ENCODE data around the gene LAMA4.
"Not testable (repeated sequence)": the region's sequence is repeated elsewhere in the genome, so short reads cannot be mapped to it uniquely, and the experiment has no call there.

Gene LAMA4

GRCh38 chr6:112206110-112206458 lies 48.3 kb downstream of the LAMA4 start:
- DNase-seq = no peak

GRCh38 chr6:112205427-112206109 lies 48.8 kb downstream of the LAMA4 start:
- no peak for DNase-seq

GRCh38 chr6:112204350-112204706 lies 50.0 kb downstream of the LAMA4 start:
- DNase-seq = no peak

- DNase-seq = no peak
These were observed 50.6 kb downstream of the LAMA4 start for GRCh38 chr6:112203577-112204349.

- DNase-seq = no peak
These were observed 51.6 kb downstream of the LAMA4 start for GRCh38 chr6:112202639-112203341.

GRCh38 chr6:112200185-112200914 lies 54.0 kb downstream of the LAMA4 start:
- not testable (repeated sequence) for DNase-seq

- no peak for DNase-seq
These were observed 55.4 kb downstream of the LAMA4 start for GRCh38 chr6:112199001-112199403.

- no peak for DNase-seq
These were observed 55.8 kb downstream of the LAMA4 start for GRCh38 chr6:112198582-112198981.

GRCh38 chr6:112197636-112198035 lies 56.7 kb downstream of the LAMA4 start:
- DNase-seq = no peak

- no peak for DNase-seq
These were observed 58.1 kb downstream of the LAMA4 start for GRCh38 chr6:112196306-112196705.

- DNase-seq = no peak
These were observed 59.2 kb downstream of the LAMA4 start for GRCh38 chr6:112195166-112195565.

GRCh38 chr6:112194511-112194910 lies 59.9 kb downstream of the LAMA4 start:
- no peak for DNase-seq

GRCh38 chr6:112193535-112194051 lies 60.8 kb downstream of the LAMA4 start:
- DNase-seq = no peak

- DNase-seq = no peak
These were observed 61.2 kb downstream of the LAMA4 start for GRCh38 chr6:112193117-112193516.

- no peak for DNase-seq
These were observed 62.8 kb downstream of the LAMA4 start for GRCh38 chr6:112191509-112192020.

GRCh38 chr6:112190164-112190563 lies 64.2 kb downstream of the LAMA4 start:
- no peak for DNase-seq

- DNase-seq = no peak
These were observed 64.9 kb downstream of the LAMA4 start for GRCh38 chr6:112189494-112189893.

- DNase-seq = no peak
These were observed 65.5 kb downstream of the LAMA4 start for GRCh38 chr6:112188906-112189305.

GRCh38 chr6:112187736-112188135 lies 66.6 kb downstream of the LAMA4 start:
- no peak for DNase-seq

GRCh38 chr6:112184951-112185350 lies 69.4 kb downstream of the LAMA4 start:
- no peak for DNase-seq

GRCh38 chr6:112183271-112183671 lies 71.1 kb downstream of the LAMA4 start:
- no peak for DNase-seq

- no peak for DNase-seq
These were observed 73.2 kb downstream of the LAMA4 start for GRCh38 chr6:112181130-112181529.

All from activated CD8-positive, alpha-beta memory T cell treated with anti-CD3 and anti-CD28 coated beads for 24 hours (primary cell).